HG02798 (cell line): ENCODE measurements around the gene MFN2.
"Not testable (repeated sequence)": the region's sequence is repeated elsewhere in the genome, so short reads cannot be mapped to it uniquely, and the experiment has no call there.

Experiments
- ATAC-seq: cut with Tn5 transposase; IDR thresholded peaks from one replicate; pipeline ENCODE4 v1.9.1; 2021; ENCODE audit warnings: mild to moderate bottlenecking; ENCODE audit not compliant: unreplicated experiment, poor library complexity

Gene MFN2

DNA sequence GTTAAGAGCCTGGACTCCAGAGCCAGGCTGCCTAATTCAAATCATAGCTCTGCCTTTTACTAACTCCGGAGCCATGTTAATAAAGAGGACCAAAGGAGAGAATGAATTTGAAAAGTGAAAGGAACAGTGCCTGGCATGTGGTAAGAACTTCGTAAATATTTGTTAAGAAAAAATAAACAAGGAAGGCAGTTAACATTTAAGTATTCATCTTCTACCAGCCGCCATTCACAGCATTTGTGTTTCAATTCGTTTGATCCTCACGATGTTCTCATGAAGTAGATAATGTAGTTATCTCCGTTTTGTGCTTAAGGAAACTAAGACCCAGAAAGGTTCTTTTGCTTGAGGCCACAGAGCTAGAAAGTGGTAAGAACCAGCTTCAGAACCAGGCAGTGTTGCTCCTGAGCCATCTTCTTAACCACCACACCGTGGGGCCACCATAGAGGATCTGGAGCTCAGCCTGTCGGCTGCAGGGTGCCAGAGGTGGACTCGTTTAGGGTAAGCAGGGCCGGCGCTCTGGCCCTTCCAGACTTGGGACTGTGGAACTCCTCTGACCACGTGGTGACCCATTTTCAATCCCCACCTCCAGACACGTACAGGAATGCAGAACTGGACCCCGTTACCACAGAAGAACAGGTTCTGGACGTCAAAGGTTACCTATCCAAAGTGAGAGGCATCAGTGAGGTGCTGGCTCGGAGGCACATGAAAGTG is 11.9 kb downstream of the MFN2 start:
- ATAC-seq: no peak

DNA sequence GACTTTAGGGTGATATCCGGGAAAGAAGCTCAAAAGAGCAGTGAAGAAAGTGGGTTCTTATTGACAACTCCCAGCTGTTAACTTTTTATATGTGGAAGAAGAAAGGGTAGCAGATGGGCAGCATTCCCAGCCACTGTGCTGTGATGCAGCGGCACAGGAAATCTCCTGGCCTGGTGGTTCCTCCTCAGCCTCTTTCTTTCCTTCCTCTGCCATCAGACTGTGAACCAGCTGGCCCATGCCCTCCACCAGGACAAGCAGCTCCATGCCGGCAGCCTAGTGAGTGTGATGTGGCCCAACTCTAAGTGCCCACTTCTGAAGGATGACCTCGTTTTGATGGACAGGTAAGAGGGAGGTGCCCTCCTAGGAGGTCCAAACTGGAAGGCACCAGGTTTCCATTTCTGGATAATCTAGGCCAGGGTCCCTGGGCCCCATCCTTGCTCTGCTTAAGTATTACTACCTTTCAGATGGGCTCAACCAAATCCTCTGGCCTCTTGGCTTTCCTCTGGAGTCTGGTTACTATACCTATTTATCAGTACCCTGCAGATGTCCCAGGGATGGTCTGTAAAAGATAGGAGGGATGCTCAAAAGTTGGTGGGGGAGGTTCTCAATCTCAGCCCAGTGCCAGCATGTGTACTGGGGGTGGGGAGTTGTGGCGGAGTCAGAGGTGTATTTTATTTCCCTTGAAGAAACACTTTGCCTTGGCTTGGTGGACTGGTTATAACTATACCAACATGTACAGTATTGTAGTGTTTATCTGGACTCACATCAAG is 17.0 kb downstream of the MFN2 start:
- ATAC-seq: no peak

DNA sequence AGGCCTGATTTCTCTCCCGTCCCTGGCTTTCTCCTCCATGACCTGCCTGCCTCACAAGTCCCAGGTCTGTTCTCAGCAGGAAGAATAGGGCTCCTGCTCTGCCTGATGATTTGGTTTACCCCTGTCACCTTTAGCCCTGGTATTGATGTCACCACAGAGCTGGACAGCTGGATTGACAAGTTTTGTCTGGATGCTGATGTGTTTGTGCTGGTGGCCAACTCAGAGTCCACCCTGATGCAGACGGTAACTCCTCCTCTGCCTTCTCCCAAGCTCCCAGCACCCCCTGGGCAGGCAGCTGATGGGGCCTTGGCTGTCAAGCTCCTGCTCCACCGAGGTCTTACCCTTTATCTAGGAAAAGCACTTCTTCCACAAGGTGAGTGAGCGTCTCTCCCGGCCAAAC is 18.4 kb downstream of the MFN2 start:
- no peak for ATAC-seq

DNA sequence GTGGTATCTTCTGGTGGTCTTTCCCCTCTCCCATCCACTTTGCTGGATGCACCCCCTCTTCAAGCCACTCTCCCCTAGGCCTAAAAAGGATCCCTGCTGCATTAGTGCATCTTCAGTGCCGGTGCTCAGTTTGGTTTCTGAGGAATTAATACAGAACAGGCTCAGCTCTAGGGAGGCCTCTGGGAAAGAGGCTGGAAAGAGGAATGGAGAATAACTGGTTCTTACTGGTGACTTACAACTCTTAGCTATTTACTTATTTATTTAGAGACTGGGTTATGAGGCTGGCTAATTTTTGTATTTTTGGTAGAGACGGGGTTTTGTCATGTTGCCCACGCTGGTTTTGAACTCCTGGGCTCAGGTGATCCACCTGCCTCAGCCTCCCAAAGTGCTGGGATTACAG is 19.0 kb downstream of the MFN2 start:
- no peak for ATAC-seq

DNA sequence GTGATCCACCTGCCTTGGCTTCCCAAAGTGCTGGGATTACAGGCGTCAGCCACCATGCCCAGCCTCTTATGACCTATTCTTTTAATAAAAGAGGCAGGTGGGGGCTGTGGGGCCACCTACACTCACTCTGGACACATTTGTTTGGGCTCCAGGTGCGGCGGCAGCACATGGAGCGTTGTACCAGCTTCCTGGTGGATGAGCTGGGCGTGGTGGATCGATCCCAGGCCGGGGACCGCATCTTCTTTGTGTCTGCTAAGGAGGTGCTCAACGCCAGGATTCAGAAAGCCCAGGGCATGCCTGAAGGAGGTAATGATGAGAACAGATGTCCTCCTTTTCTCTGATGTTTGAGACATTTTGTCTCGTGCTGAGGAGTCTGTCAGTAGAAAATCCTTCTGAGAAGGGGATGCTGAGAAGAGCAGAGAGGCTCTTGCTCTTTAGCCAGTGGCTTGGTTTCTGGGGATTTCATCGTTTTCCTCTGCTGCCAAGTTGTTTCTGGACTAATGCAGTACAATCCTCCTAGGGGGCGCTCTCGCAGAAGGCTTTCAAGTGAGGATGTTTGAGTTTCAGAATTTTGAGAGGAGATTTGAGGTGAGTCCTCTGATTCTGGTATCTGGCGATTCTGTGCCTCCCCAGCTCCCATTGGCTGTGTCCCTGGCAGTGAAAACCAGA is 21.1 kb downstream of the MFN2 start:
- ATAC-seq: no peak

DNA sequence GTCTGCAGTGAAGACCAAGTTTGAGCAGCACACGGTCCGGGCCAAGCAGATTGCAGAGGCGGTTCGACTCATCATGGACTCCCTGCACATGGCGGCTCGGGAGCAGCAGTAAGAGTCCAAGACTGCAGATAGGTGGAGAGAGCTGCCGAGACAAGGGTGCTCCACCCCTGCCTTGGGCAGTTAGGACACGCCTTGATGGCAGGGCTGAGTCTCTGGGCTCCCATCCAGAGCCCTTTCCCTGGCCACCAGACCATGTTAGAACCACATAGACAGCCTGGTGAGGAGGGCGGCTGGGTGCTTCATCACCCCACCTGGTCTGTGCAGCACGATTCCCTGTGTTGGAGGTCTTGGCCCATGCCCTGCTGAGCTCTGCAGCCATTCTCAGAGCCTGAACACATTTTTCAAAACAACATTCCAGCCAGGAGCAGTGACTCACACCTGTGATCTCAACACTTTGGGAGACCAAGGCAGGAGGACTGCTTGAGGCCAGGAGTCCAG is 21.8 kb downstream of the MFN2 start:
- no peak for ATAC-seq

DNA sequence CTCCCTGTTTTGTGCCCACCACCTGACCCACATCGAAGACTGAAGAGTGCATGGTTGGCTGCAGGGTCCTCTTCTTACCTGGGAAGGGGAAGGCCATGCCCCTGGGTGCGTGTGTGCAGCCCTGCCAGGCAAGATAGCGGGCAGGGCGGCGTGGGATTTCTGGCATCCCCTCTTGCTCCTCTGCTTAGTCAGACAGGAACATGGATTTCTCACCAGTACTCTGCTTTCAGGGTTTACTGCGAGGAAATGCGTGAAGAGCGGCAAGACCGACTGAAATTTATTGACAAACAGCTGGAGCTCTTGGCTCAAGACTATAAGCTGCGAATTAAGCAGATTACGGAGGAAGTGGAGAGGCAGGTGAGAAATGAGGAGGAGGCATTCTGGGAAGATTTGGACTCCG is 23.5 kb downstream of the MFN2 start:
- ATAC-seq: no peak

DNA sequence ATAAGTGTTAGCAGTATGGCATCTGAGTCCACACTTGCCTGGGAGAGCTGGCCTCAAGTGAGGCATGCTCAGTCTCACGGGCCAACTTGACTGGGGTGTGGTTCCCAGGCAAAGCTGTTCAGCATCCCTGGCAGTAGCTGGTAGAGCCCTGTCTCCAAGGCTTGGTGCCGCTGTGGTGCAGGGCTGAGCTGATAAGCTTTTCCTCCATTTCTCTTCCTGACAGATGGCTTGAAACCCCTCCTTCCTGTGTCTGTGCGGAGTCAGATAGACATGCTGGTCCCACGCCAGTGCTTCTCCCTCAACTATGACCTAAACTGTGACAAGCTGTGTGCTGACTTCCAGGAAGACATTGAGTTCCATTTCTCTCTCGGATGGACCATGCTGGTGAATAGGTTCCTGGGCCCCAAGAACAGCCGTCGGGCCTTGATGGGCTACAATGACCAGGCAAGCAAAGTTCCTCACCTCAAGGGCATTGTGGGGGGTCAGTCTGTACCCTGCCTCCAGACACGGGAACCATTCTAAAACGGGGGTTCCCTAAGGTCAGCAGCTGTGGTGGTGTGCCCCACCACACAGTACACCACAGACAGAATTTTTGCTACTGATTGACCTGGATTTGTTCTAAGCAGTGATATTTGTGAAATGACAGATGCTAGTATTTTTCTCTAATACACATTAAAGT is 25.4 kb downstream of the MFN2 start:
- no peak for ATAC-seq

DNA sequence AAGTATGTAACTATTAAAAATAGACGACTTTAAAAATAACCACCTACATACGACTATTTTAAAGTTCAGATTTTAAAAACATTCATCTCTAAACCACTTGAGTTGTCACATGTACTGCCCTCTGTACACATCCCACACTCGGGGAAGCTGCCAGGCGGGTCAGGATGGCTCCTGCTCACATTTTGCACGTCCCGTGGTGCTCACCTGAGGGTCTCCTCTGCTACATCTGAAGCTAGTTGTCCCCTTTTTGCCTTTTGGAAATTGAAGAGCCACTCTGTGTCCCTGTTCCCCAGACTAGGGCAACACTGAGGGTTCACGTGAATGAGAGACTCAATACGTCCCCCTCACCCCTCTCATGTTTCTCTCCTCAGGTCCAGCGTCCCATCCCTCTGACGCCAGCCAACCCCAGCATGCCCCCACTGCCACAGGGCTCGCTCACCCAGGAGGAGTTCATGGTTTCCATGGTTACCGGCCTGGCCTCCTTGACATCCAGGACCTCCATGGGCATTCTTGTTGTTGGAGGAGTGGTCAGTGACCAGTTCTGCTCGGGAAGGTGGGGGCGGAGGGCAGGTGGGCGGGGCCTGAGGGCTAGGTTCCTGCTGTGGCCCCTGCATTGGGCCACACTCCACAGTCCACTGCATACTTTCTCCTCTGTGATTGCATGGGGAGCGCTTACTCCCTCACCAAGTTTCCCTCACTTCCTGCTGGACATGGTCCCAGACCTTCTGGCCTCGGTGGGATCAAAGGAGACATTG is 26.1 kb downstream of the MFN2 start:
- no peak for ATAC-seq

DNA sequence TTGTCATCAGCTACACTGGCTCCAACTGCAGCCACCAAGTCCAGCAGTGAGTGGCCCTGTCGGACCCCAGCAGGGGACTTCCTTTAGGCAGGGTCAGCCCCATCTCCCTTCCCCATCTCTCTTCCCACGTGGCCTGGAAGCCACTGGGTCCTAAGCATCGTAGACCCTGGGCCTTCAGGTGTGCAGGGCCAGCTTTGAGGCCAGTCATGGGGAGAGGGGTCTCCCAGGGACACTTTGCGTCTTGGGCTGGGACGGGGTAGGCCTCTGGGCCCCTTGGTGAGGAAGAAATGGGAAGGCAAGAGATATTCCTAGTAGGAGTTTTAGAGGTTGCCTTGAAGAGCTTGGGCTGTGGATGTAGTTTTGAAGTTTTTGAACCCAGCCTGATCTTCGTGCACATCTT is 27.0 kb downstream of the MFN2 start:
- no peak for ATAC-seq

DNA sequence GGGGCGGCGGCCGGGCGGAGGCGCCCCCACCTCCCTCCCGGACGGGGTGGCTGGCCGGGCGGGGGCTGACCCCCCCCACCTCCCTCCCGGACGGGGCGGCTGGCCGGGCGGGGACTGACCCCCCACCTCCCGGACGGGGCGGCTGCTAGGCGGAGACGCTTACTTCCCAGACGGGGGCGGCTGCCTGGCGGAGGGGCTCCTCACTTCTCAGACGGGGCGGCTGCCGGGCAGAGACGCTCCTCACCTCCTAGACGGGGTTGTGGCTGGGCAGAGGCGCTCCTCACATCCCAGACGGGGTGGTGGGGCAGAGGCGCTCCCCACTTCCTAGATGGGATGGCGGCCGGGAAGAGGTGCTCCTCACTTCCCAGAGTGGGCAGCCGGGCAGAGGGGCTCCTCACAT is 28.1 kb downstream of the MFN2 start:
- not testable (repeated sequence) for ATAC-seq

DNA sequence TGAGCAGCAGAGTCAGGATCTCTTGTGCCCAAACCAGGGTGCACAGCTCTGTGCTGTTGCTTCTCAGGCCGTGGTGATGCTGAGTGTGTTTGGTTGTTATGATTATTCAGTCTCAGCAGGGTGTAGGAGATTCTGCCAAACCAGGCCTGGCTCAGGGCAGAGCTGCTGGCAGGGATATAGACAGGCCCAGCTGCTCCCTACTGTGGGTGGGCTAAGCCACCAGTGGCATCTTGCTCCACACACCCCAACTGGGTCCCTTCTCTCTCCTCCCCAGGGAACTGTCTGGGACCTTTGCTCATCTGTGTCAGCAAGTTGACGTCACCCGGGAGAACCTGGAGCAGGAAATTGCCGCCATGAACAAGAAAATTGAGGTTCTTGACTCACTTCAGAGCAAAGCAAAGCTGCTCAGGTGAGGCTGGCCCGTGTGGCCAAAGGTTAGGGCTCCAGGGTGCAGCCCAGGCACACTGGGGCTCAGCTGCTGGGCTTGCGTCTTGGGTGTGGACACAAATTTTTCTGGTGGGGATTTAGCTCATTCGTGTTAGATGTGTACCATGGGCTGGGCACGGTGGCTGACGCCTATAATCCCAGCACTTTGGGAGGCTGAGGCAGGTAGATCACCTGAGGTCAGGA is 29.2 kb downstream of the MFN2 start:
- no peak for ATAC-seq

DNA sequence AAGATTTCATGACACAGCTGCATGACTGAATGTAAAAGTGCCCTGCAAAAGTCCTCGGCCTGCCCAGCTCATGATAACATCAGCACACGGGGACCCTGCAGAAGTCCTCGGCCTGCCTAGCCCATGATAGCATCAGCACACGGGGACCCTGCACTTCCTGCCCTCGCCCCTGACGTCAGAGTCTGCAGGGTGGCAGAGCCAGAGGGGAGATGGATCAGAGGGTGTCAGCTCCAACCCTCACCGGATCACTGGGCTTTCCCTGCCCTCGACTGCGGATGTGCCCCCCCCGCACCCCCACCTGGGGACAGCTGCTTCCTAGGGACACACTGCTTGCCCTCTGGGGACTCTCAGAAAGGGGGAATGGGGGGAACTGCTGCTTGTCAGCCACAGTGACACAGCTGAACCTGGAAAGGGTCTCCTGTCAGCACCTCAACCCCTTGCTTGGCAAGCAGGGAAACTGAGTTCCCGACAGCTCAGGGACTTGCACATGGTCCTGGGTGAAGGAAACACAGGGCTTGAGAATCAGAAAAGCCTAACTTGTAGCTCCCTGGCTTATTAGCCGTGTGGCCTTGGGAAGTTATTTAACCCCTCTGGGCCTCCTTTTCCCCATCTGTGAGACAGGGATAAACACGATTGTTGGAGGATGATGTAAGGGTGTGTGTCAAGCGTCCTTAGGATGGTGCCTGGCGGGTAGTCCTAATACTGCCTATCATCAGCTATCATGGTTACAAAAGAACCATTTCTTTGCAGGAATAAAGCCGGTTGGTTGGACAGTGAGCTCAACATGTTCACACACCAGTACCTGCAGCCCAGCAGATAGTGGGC is 30.7 kb downstream of the MFN2 start:
- ATAC-seq: no peak

DNA sequence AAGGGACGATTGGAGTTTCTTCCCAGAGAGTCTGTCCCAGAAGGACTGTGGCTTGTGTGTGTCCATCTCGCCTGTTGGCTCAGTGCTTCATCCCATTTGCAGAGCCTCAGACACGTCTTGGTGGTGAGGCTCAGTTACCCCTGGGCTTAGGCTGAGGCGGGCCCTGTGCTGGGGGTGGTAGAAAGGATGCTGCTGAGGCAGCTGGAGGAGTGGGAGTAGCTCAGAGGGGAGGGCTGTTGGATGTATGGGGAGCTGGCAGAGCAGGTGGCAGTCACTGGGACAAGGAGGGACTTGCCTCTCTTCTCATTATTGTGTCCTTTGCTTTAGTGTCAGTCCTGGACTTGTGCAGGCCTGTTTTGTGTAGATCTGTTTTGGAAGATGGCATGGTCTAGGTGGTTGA is 31.8 kb downstream of the MFN2 start:
- ATAC-seq: no peak

DNA sequence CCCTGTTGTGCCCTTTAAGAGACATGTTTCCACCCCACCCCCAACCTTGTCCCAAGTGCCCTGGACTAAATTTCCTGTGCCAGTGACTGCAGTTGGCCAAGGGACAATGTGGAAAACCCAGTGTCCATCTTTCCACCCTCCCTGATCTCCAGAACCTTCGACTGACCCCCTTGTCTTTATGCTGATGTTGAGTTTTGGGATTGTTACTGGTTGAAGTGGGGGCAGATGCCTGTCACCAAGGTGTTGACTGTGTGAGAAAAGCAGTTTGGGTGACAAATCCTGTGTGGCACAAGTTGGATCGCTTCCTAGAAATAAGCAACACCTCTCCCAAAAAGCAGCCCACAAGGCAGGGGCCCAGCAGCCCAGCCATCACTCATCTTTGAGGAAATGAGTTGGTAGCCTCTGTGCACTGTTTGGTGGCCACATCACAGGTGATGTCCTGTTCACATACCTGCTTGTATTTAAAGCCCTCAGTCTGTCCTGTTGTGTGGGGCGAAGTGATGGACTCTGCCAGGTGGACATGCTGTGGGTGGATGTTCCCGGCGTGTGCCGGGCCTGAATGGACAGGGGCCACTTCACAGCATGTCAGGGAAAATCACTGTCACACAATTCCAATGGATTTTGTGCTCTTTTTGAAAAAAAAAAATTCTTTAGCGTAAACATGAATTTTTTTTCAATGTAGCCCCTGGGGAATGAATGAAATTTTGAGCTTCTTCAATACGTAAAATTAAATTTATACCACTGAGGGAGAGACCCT is 32.5 kb downstream of the MFN2 start:
- no peak for ATAC-seq

DNA sequence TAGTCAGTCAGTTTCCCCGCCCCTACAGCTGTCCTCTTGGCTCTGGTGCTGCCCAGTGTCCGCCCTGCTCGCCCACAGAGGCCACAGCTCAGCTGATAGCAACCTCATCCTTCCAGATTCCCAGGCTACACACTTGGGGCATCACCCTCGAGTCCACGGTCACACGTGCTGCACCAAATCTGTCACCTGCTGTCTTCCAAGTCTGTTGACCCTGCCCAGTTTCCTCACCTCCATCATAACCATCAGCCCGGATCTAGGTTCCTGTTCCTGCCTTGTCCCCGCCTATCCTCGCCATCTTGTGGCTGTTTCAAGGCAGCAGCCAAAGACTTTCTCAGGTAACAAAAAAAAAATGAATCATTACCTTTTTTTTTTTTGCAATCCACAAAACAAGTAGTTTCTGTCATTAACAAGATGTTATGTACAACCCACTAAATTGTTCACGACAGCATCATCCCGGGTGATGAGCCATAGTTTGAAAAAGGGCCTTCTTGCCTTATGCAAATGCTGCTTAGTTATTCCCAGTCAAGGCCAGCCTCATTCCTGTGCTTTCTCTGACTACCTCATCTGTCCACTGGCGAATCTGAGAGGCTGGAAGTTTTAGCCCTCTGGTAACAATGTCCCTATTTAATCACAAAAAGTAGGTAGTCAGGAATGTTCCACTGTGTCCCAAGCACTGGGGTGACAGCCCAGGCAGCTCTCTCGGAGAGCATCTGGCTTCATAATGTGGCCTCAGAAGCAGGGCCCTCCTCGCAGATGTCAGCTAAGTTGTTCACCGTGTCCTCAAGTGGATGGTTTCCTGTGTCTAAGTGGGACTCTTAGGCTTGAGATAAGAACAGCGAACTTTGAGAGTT is 34.1 kb downstream of the MFN2 start:
- ATAC-seq: no peak

DNA sequence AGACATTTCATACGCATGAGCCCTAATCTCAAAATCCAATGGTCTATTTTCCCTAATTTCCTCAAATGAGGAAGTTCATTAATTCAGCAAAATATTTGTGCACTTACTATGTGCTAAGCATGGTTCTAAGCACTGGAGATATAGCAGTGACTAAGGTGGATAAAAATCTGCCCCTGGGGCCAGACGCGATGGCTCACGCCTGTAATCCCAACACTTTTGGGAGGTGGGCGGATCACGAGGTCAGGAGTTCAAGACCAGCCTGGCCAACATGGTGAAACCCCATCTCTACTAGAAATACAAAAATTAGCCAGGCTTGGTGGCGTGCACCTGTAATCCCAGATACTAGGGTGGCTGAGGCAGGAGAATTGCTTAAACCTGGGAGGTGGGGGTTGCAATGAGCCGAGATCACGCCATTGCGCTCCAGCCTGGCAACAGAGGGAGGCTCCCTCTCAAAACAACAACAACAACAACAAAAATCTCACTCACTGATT is 34.8 kb downstream of the MFN2 start:
- ATAC-seq: no peak
